ENCODE results near the gene KCTD8.

KCTD8 gene

GRCh38 chr4:44434247-44434646 lies 14.4 kb downstream of the KCTD8 start:
- Histone ChIP-seq H3K9me3 (ENCODE audit: control insufficient read depth, insufficient read depth, low read depth, low read length) (no peaks in the 10 kb centered on the region), H3K4me3 (ENCODE audit: low read depth, low read length) (no peak overlapping the region), H3K27ac (ENCODE audit: low read depth, low read length) (no peak overlapping the region), H3K27me3 (ENCODE audit: control insufficient read depth, insufficient read depth, low read length) (no peaks in the 10 kb centered on the region), H3K4me1 (ENCODE audit: control insufficient read depth, insufficient read depth, low read length) (no peaks in the 10 kb centered on the region), H3K36me3 (ENCODE audit: control insufficient read depth, insufficient read depth, low read length) (no peaks in the 10 kb centered on the region), H3K9ac (ENCODE audit: low read length) (no peak overlapping the region)

DNA sequence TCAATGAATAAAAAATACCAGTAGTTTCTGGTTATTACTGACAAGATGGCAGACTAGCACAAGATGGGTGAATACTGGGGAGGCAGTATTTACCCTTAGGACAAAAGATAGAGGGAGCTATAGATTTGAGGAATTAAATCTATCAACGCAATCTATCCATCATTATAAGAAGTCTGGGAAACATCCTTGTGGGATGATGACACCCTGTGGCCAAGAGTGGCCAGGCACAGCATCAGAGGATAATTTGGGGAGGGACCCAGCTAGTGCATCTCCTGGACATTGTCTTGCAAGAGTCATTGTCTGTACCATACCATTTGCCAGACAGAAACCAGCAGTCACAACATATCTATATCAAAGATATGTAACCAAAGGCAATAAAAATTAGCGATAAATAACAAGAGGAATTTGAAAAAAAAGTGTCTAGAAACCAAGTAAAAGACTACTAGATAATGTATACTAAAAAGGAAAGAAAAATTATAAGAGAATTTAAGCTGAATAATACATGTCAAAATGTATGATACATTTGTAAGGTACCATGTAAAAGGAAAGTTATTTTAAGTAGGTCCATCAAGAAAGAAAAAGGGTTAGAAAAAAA lies 22.9 kb downstream of the KCTD8 start:
- Histone ChIP-seq H3K4me3 (ENCODE audit: low read depth, low read length) (no peak overlapping the region), H3K27me3 (ENCODE audit: control insufficient read depth, insufficient read depth, low read length) (no peaks in the 10 kb centered on the region), H3K4me1 (ENCODE audit: control insufficient read depth, insufficient read depth, low read length) (no peaks in the 10 kb centered on the region), H3K36me3 (ENCODE audit: control insufficient read depth, insufficient read depth, low read length) (no peaks in the 10 kb centered on the region), H3K9ac (ENCODE audit: low read length) (no peak overlapping the region), H3K9me3 (ENCODE audit: control insufficient read depth, insufficient read depth, low read depth, low read length) (no peaks in the 10 kb centered on the region), H3K27ac (ENCODE audit: low read depth, low read length) (no peak overlapping the region)

DNA sequence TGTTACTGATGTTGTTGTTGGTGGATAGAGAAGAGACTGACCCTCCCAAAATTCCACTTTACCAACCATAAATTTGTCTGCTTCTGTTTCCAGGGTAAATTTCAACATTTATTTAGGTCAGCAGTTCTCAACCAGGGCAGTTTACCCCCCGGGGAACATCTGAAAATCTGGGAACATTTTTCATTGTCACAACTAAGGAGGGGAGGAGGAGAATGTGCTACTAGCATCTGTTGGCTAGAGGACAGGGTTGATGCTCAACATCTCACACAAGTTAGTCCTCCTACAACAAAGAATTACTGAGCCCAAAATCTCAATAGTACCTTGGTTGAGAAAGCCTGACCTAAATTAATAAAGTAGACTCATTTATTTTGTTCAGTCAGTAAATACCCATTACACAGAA lies 25.7 kb downstream of the KCTD8 start:
- no peaks in the 10 kb centered on the region for H3K4me1 ChIP-seq (ENCODE audit: control insufficient read depth, insufficient read depth, low read length)
- no peak overlapping the region for H3K27ac ChIP-seq (ENCODE audit: low read depth, low read length)
- H3K27me3 ChIP-seq (ENCODE audit: control insufficient read depth, insufficient read depth, low read length): no peaks in the 10 kb centered on the region
- H3K9me3 ChIP-seq (ENCODE audit: control insufficient read depth, insufficient read depth, low read depth, low read length): no peaks in the 10 kb centered on the region
- H3K36me3 ChIP-seq (ENCODE audit: control insufficient read depth, insufficient read depth, low read length): no peaks in the 10 kb centered on the region
- H3K4me3 ChIP-seq (ENCODE audit: low read depth, low read length): no peak overlapping the region
- no peak overlapping the region for H3K9ac ChIP-seq (ENCODE audit: low read length)

DNA sequence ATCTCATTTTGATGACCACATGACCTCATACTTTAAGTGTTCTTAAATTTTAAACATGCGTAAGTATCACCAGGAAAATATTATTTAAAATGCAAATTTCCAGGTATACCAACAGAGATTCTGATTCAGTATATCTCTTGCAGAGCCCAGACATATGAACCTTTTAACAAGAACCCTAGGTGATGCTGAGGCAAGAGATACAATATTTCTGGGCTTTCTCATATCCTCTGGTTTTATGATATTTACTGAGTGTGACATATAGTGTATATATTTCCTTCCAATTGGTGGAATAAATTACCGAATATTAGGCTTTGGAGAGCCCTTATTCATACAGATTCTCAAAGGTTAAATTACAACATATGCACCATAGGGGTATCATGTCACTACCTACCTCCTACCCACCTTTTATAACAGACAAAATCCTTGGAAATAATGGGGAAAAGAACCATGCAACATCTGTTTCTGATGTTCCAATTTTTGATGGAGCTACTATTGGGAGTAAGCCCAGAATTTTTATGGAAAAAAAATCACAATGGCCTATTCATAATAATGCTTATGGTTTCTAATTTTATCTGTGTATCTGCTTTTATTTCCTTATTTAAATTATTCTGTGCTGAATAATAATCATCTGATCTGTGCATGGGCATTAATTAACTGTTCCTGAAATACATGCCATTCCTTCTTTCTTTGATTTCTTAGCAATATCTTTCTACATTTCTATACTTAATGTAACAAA lies 27.1 kb downstream of the KCTD8 start:
- Histone ChIP-seq H3K4me1 (ENCODE audit: control insufficient read depth, insufficient read depth, low read length) (no peaks in the 10 kb centered on the region), H3K4me3 (ENCODE audit: low read depth, low read length) (no peak overlapping the region), H3K27ac (ENCODE audit: low read depth, low read length) (no peak overlapping the region), H3K36me3 (ENCODE audit: control insufficient read depth, insufficient read depth, low read length) (no peaks in the 10 kb centered on the region), H3K27me3 (ENCODE audit: control insufficient read depth, insufficient read depth, low read length) (no peaks in the 10 kb centered on the region), H3K9me3 (ENCODE audit: control insufficient read depth, insufficient read depth, low read depth, low read length) (peaks cover 2% of the 10 kb centered on the region; the same call in 1 of the 2 replicates), H3K9ac (ENCODE audit: low read length) (no peak overlapping the region)

GRCh38 chr4:44415251-44415650 lies 33.4 kb downstream of the KCTD8 start:
- Histone ChIP-seq H3K27me3 (ENCODE audit: control insufficient read depth, insufficient read depth, low read length) (no peaks in the 10 kb centered on the region), H3K27ac (ENCODE audit: low read depth, low read length) (peak overlapping the region; percentile 36; the same call in 1 of the 2 replicates), H3K9me3 (ENCODE audit: control insufficient read depth, insufficient read depth, low read depth, low read length) (peaks cover 5% of the 10 kb centered on the region; the same call in 1 of the 2 replicates), H3K36me3 (ENCODE audit: control insufficient read depth, insufficient read depth, low read length) (no peaks in the 10 kb centered on the region), H3K4me1 (ENCODE audit: control insufficient read depth, insufficient read depth, low read length) (peaks cover 15% of the 10 kb centered on the region), H3K9ac (ENCODE audit: low read length) (no peak overlapping the region), H3K4me3 (ENCODE audit: low read depth, low read length) (no peak overlapping the region; the same call in 1 of the 2 replicates)

GRCh38 chr4:44368413-44369167 lies 80.0 kb downstream of the KCTD8 start:
- Histone ChIP-seq H3K27me3 (ENCODE audit: control insufficient read depth, insufficient read depth, low read length) (no peaks in the 10 kb centered on the region), H3K36me3 (ENCODE audit: control insufficient read depth, insufficient read depth, low read length) (no peaks in the 10 kb centered on the region), H3K9me3 (ENCODE audit: control insufficient read depth, insufficient read depth, low read depth, low read length) (no peaks in the 10 kb centered on the region), H3K4me3 (ENCODE audit: low read depth, low read length) (no peak overlapping the region), H3K27ac (ENCODE audit: low read depth, low read length) (no peak overlapping the region), H3K9ac (ENCODE audit: low read length) (no peak overlapping the region), H3K4me1 (ENCODE audit: control insufficient read depth, insufficient read depth, low read length) (no peaks in the 10 kb centered on the region)

DNA sequence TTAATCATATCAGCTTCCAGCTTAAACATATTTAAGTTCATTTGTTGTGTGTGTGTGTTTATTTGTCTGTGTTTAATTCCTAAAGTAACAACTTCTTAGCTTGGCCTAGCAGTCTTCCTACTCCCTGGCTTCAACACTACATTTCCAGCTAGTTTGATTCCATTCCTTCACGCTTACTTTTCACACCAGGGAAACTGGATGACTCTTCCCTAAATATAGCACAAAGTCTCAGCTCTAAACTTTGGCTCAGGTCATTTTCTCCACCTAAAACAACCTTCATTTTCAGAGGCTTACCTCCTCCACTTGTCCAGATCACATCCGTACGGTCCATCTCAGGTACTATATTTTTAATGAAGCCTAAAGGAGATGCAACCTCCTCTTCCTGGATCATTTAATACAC lies 94.4 kb downstream of the KCTD8 start:
- Histone ChIP-seq H3K9ac (ENCODE audit: low read length) (no peak overlapping the region), H3K4me3 (ENCODE audit: low read depth, low read length) (no peak overlapping the region), H3K9me3 (ENCODE audit: control insufficient read depth, insufficient read depth, low read depth, low read length) (no peaks in the 10 kb centered on the region), H3K27ac (ENCODE audit: low read depth, low read length) (no peak overlapping the region), H3K27me3 (ENCODE audit: control insufficient read depth, insufficient read depth, low read length) (no peaks in the 10 kb centered on the region), H3K36me3 (ENCODE audit: control insufficient read depth, insufficient read depth, low read length) (no peaks in the 10 kb centered on the region), H3K4me1 (ENCODE audit: control insufficient read depth, insufficient read depth, low read length) (no peaks in the 10 kb centered on the region)

GRCh38 chr4:44351069-44351468 lies 97.5 kb downstream of the KCTD8 start:
- H3K9ac ChIP-seq (ENCODE audit: low read length): no peak overlapping the region
- no peaks in the 10 kb centered on the region for H3K9me3 ChIP-seq (ENCODE audit: control insufficient read depth, insufficient read depth, low read depth, low read length)
- no peaks in the 10 kb centered on the region for H3K36me3 ChIP-seq (ENCODE audit: control insufficient read depth, insufficient read depth, low read length)
- no peaks in the 10 kb centered on the region for H3K4me1 ChIP-seq (ENCODE audit: control insufficient read depth, insufficient read depth, low read length)
- no peaks in the 10 kb centered on the region for H3K27me3 ChIP-seq (ENCODE audit: control insufficient read depth, insufficient read depth, low read length)
- no peak overlapping the region for H3K4me3 ChIP-seq (ENCODE audit: low read depth, low read length)
- no peak overlapping the region for H3K27ac ChIP-seq (ENCODE audit: low read depth, low read length)

DNA sequence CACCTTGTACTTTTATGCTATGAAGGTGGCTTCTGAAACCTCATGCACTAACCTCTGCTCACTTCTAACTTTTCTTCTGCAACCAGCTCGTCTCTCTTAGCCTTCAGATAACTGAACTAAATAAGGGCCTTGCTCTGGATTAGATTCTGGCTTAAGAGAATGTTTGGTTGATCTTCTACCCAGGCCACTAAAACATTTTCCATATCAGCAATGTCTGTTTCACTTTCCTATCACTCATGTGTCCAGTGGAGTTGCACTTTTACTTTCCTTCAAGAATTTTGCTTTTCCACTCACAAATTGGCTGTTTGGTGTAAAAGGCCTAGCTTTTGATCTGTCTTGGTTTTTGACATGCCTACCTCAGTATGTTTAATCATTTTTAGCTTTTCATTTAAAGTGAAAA lies 105.8 kb downstream of the KCTD8 start:
- no peaks in the 10 kb centered on the region for H3K4me1 ChIP-seq (ENCODE audit: control insufficient read depth, insufficient read depth, low read length)
- no peaks in the 10 kb centered on the region for H3K36me3 ChIP-seq (ENCODE audit: control insufficient read depth, insufficient read depth, low read length)
- H3K27me3 ChIP-seq (ENCODE audit: control insufficient read depth, insufficient read depth, low read length): no peaks in the 10 kb centered on the region
- H3K9ac ChIP-seq (ENCODE audit: low read length): no peak overlapping the region
- no peak overlapping the region for H3K4me3 ChIP-seq (ENCODE audit: low read depth, low read length)
- no peaks in the 10 kb centered on the region for H3K9me3 ChIP-seq (ENCODE audit: control insufficient read depth, insufficient read depth, low read depth, low read length)
- no peak overlapping the region for H3K27ac ChIP-seq (ENCODE audit: low read depth, low read length)

- H3K36me3 ChIP-seq (ENCODE audit: control insufficient read depth, insufficient read depth, low read length): no peaks in the 10 kb centered on the region
- H3K27me3 ChIP-seq (ENCODE audit: control insufficient read depth, insufficient read depth, low read length): no peaks in the 10 kb centered on the region
- H3K27ac ChIP-seq (ENCODE audit: low read depth, low read length): no peak overlapping the region
- H3K9ac ChIP-seq (ENCODE audit: low read length): no peak overlapping the region
- no peaks in the 10 kb centered on the region for H3K9me3 ChIP-seq (ENCODE audit: control insufficient read depth, insufficient read depth, low read depth, low read length)
- no peak overlapping the region for H3K4me3 ChIP-seq (ENCODE audit: low read depth, low read length)
- peaks cover 9% of the 10 kb centered on the region for H3K4me1 ChIP-seq (ENCODE audit: control insufficient read depth, insufficient read depth, low read length)
These were observed 121.9 kb downstream of the KCTD8 start for GRCh38 chr4:44326741-44327140.

DNA sequence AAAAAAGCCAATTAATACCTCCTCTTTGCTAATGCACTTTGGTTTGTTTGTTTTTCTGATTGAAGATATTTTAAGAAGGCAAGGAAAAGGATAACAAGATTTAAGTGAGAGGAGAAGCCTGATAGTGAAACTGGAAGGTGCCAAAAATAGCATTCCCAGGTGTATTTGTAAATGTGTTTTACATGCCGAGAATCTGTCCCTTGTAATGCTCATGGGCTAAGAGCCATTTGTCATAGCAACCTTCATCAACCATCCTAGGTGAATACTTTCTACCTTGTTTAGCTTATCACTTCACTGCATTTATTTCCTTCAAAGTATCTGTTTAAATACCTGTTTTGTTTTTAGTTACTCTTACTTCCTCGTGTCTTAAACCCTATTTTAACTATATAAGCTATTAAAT lies 127.8 kb downstream of the KCTD8 start:
- Histone ChIP-seq H3K4me1 (ENCODE audit: control insufficient read depth, insufficient read depth, low read length) (no peaks in the 10 kb centered on the region), H3K9me3 (ENCODE audit: control insufficient read depth, insufficient read depth, low read depth, low read length) (no peaks in the 10 kb centered on the region), H3K27ac (ENCODE audit: low read depth, low read length) (no peak overlapping the region), H3K36me3 (ENCODE audit: control insufficient read depth, insufficient read depth, low read length) (no peaks in the 10 kb centered on the region), H3K9ac (ENCODE audit: low read length) (no peak overlapping the region), H3K27me3 (ENCODE audit: control insufficient read depth, insufficient read depth, low read length) (no peaks in the 10 kb centered on the region), H3K4me3 (ENCODE audit: low read depth, low read length) (no peak overlapping the region)
